Activated CD4-positive, CD25-positive, alpha-beta regulatory T cell treated with anti-CD3 and anti-CD28 coated beads, Interleukin-2, amount 50 U/mL, for 72 hours (primary cell): Measurements from ENCODE around the gene GLB1L2.

Experiments used
- DNase-seq: peaks from one replicate; pipeline ENCODE4 v3.0.0; 2021

Gene GLB1L2

DNA sequence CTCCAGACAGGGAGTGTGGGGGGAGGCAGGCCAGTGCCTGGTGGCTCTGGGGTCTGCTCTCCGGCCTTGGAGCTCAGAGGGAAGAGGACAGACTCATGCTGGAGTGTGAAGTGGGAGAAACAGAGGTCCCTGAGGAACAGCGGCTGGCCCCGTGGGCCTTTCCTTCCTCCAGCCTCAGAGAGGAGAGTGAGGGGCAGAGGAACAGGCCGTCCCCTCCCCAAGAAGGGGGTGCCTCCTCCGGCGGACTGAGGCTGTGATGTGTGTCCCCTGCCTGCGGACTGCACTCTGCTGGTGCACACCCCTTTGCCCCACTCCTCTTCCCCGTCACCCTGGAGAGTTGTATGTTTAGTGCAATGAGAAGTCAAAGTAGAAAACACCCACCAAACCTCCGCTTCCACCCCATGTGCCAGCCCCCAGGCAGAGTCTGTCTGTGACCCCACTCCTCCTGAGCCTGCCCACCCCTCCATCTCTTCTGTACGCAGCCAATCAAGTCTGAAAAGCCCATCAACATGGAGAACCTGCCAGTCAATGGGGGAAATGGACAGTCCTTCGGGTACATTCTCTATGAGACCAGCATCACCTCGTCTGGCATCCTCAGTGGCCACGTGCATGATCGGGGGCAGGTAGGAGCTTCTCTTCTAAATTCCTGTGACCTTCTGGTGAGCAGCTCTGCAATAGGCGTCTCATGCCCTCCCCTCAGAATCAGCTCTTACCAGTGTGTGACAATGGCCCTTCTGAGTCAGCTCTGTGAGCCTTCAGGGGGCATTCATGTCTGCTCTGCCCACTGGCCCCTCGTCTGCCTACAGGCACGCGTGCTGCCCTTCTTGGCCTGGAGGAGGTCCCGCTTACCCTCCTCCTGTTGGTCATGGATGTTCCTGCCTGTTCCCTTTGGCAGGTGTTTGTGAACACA is 39.0 kb downstream of the GLB1L2 start:
- DNase-seq, result no peak

DNA sequence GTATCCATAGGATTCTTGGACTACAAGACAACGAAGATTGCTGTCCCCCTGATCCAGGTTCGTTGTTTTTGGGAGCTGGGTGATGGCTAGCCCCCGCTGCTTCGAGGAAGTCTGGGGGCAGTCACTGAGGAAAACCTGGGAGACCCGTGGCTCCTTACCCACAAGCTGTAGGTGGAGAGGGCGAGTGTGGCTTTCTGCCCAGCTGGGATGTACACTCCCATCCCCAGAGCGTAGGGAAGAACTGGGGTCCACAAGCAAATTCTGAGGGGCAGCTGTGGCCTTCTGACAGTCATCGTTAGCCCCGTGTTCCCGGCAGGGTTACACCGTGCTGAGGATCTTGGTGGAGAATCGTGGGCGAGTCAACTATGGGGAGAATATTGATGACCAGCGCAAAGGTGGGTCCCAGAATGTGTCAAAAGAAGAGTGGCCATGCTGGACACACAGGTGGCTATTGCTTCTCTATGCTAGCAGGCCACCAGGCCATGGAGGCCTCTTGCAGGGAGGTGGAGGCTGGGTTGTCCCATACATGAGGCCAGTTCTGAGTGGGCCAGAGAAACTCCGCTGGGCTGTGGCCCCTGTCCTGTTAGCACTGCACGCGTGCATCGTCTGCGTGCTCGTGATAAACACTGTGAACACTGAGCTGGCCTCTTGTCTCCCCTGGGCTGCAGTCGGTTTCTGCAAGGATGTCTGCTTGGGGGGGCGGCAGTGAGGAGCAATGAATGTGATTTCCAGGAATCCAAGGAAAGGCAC is 39.8 kb downstream of the GLB1L2 start:
- DNase-seq, result no peak

- no peak for DNase-seq
These were observed 40.7 kb downstream of the GLB1L2 start for GRCh38 chr11:134372536-134372935.

DNA sequence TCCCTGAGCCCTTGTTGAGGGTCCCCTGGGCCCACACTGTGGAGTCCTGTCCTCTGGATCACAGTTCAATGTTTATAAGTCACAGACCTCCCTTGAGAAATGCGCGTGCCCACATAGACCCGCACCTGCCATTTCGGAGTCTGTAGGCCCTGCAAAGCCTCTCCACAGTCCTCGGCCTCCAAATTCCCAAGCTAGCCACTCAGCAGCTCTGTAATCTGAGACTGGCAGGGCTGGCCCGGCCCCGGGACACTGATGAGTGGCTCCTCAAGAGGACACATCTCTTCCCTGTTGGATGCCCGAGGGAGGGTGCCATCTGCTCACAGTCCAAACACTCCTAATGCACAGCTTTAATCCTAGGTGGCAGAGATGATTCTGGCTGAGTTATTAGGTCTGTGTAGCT is 41.2 kb downstream of the GLB1L2 start:
- no peak for DNase-seq

- DNase-seq, result no peak
These were observed 41.8 kb downstream of the GLB1L2 start for GRCh38 chr11:134373591-134374052.

DNA sequence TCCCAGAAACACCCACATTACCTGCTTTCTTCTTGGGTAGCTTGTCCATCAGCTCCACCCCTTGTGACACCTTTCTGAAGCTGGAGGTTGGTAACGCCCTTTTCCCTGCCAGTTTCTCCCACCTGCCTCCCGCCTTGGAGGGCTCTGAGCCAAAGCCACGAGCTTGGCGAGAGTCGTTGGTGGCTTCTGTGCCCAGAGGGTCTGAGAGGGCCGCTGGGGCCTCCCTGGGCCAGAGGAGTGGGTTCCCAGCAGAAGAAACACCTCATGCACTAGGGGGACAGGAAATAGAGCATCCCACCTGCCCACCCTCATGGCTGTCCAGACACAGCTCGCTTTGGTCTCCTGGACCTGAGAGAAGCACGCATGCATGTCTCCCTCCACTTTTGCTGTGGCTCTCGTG is 42.4 kb downstream of the GLB1L2 start:
- no peak for DNase-seq

DNA sequence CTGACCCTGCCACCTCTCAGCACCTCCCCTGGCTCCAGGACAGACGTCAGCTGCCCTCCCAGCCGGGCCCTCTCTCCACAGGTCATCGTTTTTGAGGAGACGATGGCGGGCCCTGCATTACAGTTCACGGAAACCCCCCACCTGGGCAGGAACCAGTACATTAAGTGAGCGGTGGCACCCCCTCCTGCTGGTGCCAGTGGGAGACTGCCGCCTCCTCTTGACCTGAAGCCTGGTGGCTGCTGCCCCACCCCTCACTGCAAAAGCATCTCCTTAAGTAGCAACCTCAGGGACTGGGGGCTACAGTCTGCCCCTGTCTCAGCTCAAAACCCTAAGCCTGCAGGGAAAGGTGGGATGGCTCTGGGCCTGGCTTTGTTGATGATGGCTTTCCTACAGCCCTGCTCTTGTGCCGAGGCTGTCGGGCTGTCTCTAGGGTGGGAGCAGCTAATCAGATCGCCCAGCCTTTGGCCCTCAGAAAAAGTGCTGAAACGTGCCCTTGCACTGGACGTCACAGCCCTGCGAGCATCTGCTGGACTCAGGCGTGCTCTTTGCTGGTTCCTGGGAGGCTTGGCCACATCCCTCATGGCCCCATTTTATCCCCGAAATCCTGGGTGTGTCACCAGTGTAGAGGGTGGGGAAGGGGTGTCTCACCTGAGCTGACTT is 43.2 kb downstream of the GLB1L2 start:
- no peak for DNase-seq

GRCh38 chr11:134376150-134376921 is 44.5 kb downstream of the GLB1L2 start:
- DNase-seq, result no peak

- no peak for DNase-seq
These were observed 46.1 kb downstream of the GLB1L2 start for GRCh38 chr11:134377876-134378275.

DNA sequence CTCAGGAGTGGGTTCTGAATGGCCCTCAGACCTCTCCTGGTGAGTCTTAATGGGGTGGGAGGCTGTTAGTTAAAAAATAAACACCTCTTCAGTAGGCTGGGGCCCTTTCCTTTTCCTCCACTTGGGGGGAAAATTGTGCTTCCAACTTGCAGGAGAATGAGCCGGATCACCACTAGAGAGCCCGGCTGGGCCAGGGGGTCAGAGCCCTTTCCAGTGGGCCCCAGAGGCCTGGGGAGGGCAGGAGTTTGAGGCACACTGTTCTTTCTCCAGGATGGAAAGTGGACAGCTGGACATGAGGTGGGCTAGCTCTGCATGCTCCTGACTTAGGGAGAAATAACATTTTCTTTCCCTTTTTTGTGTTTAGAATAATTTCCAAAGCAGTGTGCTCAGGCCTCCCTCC is 47.5 kb downstream of the GLB1L2 start:
- DNase-seq, result no peak

DNA sequence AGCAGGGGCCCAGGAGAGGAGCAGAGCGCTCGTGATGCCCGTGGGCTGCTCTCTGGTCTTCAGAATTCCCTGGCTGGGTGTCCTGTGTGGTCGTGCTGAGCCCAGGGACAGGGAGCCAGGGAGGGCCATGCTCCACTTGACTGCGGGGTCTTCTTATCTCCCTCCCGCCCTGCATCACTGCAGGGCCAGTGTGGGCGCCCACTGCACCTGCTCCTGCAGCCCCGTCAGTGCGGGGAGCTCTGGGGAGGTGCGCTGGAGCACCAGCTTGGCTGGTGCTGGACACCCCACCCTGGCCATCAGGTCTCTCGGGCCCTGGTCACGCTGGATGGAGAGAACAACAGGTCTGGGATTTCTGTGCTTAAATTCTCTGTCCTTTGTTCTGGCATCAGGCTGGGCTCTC is 48.4 kb downstream of the GLB1L2 start:
- DNase-seq, result no peak

- no peak for DNase-seq
These were observed 49.0 kb downstream of the GLB1L2 start for GRCh38 chr11:134380785-134381184.

- DNase-seq, result no peak
These were observed 50.5 kb downstream of the GLB1L2 start for GRCh38 chr11:134382257-134382656.

DNA sequence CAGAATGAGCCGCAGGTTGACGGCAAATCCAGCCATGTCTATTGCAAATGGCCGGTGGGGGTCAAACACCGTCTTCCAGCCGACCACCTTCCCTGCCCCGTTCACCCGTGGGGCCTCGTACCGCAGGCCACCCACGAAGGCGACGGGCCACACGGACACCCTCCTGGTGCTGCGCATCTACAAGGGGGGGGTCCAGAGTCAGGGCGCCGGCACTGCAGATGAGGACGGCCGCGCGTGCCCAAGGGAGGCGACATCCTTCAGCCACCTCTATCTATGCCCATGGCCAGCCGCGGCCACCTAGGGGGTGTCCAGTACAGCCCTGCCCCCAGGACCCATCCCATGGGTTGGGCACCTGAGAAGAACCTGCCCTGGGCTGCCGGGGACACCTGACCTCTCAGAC is 51.0 kb downstream of the GLB1L2 start:
- DNase-seq, result no peak

GRCh38 chr11:134383576-134384221 is 51.9 kb downstream of the GLB1L2 start:
- no peak for DNase-seq

GRCh38 chr11:134384406-134384805 is 52.6 kb downstream of the GLB1L2 start:
- no peak for DNase-seq

- DNase-seq, result no peak
These were observed 53.4 kb downstream of the GLB1L2 start for GRCh38 chr11:134385171-134385570.

DNA sequence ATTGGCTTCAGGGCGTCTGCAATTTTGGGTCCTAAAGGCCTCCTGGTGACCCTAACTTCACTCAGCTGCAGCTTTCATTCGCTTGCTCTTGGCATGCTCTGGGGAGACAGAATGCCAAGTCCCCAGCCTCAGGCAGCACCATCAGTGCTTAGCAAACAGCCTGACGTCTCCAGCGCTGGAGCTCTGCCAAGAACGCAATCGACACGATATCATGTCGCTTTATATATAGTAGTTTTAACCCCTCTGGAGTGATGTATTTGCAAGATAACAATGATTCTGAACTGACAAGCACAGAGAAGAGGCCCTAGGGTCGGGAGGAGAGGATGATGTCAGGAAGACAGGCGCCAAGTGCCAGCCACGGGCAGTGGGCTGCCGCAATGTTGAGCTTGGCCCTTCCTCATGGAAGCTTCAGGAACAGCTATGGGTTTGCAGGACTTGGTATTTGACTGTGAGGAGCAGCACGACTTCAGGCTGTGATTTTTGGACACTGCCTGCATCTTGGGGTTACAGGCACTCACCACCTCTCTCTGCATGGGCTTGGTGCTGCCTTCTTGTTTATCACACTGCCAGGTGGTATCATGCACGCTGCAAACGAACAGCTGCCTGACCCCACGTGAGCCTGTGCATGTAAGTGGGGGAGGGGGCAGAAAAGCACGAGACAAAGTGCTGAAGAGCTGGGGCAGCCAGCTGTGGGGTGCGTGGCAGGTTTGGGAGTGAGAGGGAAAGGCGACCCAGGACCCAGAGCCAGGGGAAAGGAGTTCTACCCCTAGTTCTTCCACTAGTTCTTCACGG is 54.2 kb downstream of the GLB1L2 start:
- no peak for DNase-seq

DNA sequence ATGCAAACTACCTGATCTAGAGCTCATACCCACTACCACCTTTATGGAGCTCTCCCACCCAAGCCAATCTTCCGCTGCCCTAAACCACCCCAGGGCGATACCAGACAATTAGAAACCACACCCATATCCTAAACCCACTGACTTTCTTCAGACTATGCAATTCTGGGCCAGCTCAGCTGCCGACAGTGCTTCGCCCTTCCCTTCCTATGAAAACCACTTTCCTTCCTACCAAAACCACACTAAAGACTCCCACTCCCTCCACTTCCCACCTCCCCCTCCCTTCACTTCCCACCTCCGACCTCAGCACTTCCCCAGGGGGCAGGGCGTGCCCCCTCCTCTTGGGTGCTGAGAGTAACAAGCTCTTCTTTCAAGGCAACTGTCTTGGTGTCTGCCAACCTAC is 55.2 kb downstream of the GLB1L2 start:
- DNase-seq, result no peak

- no peak for DNase-seq
These were observed 55.7 kb downstream of the GLB1L2 start for GRCh38 chr11:134387501-134387900.

GRCh38 chr11:134388590-134388989 is 56.8 kb downstream of the GLB1L2 start:
- DNase-seq, result no peak
